ENCODE measurements around the gene PIWIL4. TPM values are rescaled to one million over a fixed set of nuclear protein-coding genes. Genes with fewer than 3 reads are reported as not detected.

The PIWIL4 gene
- total RNA-seq, 1 experiment from 2014 or later: 3.4 TPM

GRCh38 chr11:94584978-94585377 lies 17.8 kb downstream of the PIWIL4 start:
- H3K4me1 ChIP-seq: peaks cover 69% of the 10 kb centered on the region
- DNase-seq: no peak
- no peaks in the 10 kb centered on the region for H3K9me3 ChIP-seq
- BruUV-seq (replicated peaks): no TSS peak
- Mint-ChIP-seq H3K27me3 (ENCODE audit: insufficient read depth, unreplicated experiment) (no peaks in the 10 kb centered on the region), H3K27ac (ENCODE audit: unreplicated experiment) (no peak overlapping the region), H3K36me3 (ENCODE audit: insufficient read depth, unreplicated experiment) (peaks cover 7% of the 10 kb centered on the region), H3K9me3 (ENCODE audit: unreplicated experiment) (no peaks in the 10 kb centered on the region), H3K4me3 (ENCODE audit: unreplicated experiment) (no peak overlapping the region), H3K4me1 (ENCODE audit: low read depth, unreplicated experiment) (peaks cover 57% of the 10 kb centered on the region)
- ChIA-PET CTCF (no interaction called here), POLR2A (no interaction called here)
- intact Hi-C loops (cut with micrococcal nuclease; ENCODE audit: unreplicated experiment): no loop called here
- TF ChIP-seq CTCF (IDR thresholded peaks at IDR 0.05; ENCODE audit: insufficient read depth in 1 of 2, low read depth in 1 of 2, low read length in 1 of 2, severe bottlenecking in 1 of 2, unreplicated experiment in 1 of 2): no peak
- no peaks in the 10 kb centered on the region for H3K27me3 ChIP-seq (replicated peaks; ENCODE audit: control insufficient read depth, insufficient read depth, low read length)
- no peak overlapping the region for H3K4me3 ChIP-seq (ENCODE audit: low read depth, low read length)
- no peaks in the 10 kb centered on the region for H3K36me3 ChIP-seq (ENCODE audit: control insufficient read depth, insufficient read depth, low read length)

GRCh38 chr11:94585399-94585798 lies 18.2 kb downstream of the PIWIL4 start:
- Mint-ChIP-seq H3K36me3 (ENCODE audit: insufficient read depth, unreplicated experiment) (peaks cover 7% of the 10 kb centered on the region), H3K4me3 (ENCODE audit: unreplicated experiment) (no peak overlapping the region), H3K27me3 (ENCODE audit: insufficient read depth, unreplicated experiment) (no peaks in the 10 kb centered on the region), H3K9me3 (ENCODE audit: unreplicated experiment) (no peaks in the 10 kb centered on the region), H3K27ac (ENCODE audit: unreplicated experiment) (peak overlapping the region; percentile 34), H3K4me1 (ENCODE audit: low read depth, unreplicated experiment) (peaks cover 61% of the 10 kb centered on the region)
- no peaks in the 10 kb centered on the region for H3K9me3 ChIP-seq
- intact Hi-C loops (cut with micrococcal nuclease; ENCODE audit: unreplicated experiment): no loop called here
- ChIA-PET CTCF (no interaction called here), POLR2A (no interaction called here)
- no peaks in the 10 kb centered on the region for H3K36me3 ChIP-seq (ENCODE audit: control insufficient read depth, insufficient read depth, low read length)
- H3K4me1 ChIP-seq: peaks cover 71% of the 10 kb centered on the region
- BruUV-seq (replicated peaks): no TSS peak
- no peak for TF ChIP-seq CTCF (IDR thresholded peaks at IDR 0.05; ENCODE audit: insufficient read depth in 1 of 2, low read depth in 1 of 2, low read length in 1 of 2, severe bottlenecking in 1 of 2, unreplicated experiment in 1 of 2)
- no peaks in the 10 kb centered on the region for H3K27me3 ChIP-seq (replicated peaks; ENCODE audit: control insufficient read depth, insufficient read depth, low read length)
- no peak overlapping the region for H3K4me3 ChIP-seq (ENCODE audit: low read depth, low read length)
- DNase-seq: no peak

GRCh38 chr11:94586546-94586945 lies 19.4 kb downstream of the PIWIL4 start:
- peak overlapping the region; percentile 41 for H3K4me3 Mint-ChIP-seq (ENCODE audit: unreplicated experiment)
- peaks cover 64% of the 10 kb centered on the region for H3K4me1 Mint-ChIP-seq (ENCODE audit: low read depth, unreplicated experiment)
- Histone ChIP-seq H3K9me3 (no peaks in the 10 kb centered on the region), H3K36me3 (ENCODE audit: control insufficient read depth, insufficient read depth, low read length) (no peaks in the 10 kb centered on the region), H3K27me3 (replicated peaks; ENCODE audit: control insufficient read depth, insufficient read depth, low read length) (no peaks in the 10 kb centered on the region), H3K4me1 (peaks cover 70% of the 10 kb centered on the region), H3K4me3 (ENCODE audit: low read depth, low read length) (no peak overlapping the region)
- peak overlapping the region; percentile 34 for H3K27ac Mint-ChIP-seq (ENCODE audit: unreplicated experiment)
- POLR2A ChIA-PET: interaction anchor here (0.7 to 1.3 kb wide), 3 partner anchors 43 to 1203 kb away, joined by 3 to 7 read pairs (median 3); partner anchors contain the start of genes FAM76B and FUT4
- intact Hi-C loops (cut with micrococcal nuclease; ENCODE audit: unreplicated experiment): no loop called here
- TF ChIP-seq CTCF (IDR thresholded peaks at IDR 0.05; ENCODE audit: insufficient read depth in 1 of 2, low read depth in 1 of 2, low read length in 1 of 2, severe bottlenecking in 1 of 2, unreplicated experiment in 1 of 2): no peak
- DNase-seq: no peak
- no peaks in the 10 kb centered on the region for H3K9me3 Mint-ChIP-seq (ENCODE audit: unreplicated experiment)
- H3K36me3 Mint-ChIP-seq (ENCODE audit: insufficient read depth, unreplicated experiment): peaks cover 7% of the 10 kb centered on the region
- no TSS peak for BruUV-seq (replicated peaks)
- no peaks in the 10 kb centered on the region for H3K27me3 Mint-ChIP-seq (ENCODE audit: insufficient read depth, unreplicated experiment)
- CTCF ChIA-PET: interaction anchor here (0.8 to 1.5 kb wide), 6 partner anchors 10 to 691 kb away, joined by 3 to 14 read pairs (median 4); no protein-coding TSS in a partner anchor

Data from Caco-2 (cell line).